Heart left ventricle (tissue), 13 donors: ENCODE measurements around the gene FREM1.

Source experiments
- CTCF ChIP-seq, 12 donors: fragments of 200-600 bp; sonication (generic) in 4 of 12; IDR thresholded peaks; one replicate each; pipeline versions ENCODE4 v1.5.0 to v1.8.0; 2018 to 2022; ENCODE audit warnings: antibody characterized with exemption in 12 of 12, mild to moderate bottlenecking in 5 of 12
- POLR2A ChIP-seq, 2 donors: fragments of 450-650 bp; IDR thresholded peaks; one replicate each; pipeline ENCODE4 v1.6.1; 2017; ENCODE audit warnings: antibody characterized with exemption in 2 of 2, mild to moderate bottlenecking in 2 of 2, moderate library complexity in 2 of 2
- donor health status: ischemic (EF 13 %, LVEDD 7.1; RV severe dilation, severe dysfunction).
- donor health status: DM: no; HTN: yes; CAD: no.
- donor health status: DM: no; HTN: no; CAD: no.
- donor health status: ischemic (EF 25% LVEDD 6.9; RV normal size, moderate dysfunction).
- donor health status: ischemic (EF 25% LVEDD 5.7; RV mildly dilated, moderate dysfunction).
- donor health status: ischemic (EF 35%, LVEDD 5.7; RV mildly dilated, moderate dysfunction).
- donor health status: nonischemic (EF 11% LVEDD 7.7; RV severe dilation, severe dysfunction).
- donor health status: DM: yes; HTN: yes; CAD: no.
- donor health status: PGD.
- donor health status: ischemic (EF 29% LVEDD 5.4; RV normal size, mild dysfunction).
- donor health status: nonischemic (EF 23%, LVEDD 6.1; RV moderate dilation, normal function).

GRCh38 chr9:14956208-14956607 lies 46.0 kb upstream of the FREM1 start:
- TF ChIP-seq CTCF (IDR thresholded peaks at IDR 0.05) (no peak), POLR2A (IDR thresholded peaks at IDR 0.05) (no peak)
